ENCODE data around the gene POU4F3.
A peak's percentile ranks its signal among the peaks of the same experiment; 100 is the strongest.

POU4F3 gene

DNA sequence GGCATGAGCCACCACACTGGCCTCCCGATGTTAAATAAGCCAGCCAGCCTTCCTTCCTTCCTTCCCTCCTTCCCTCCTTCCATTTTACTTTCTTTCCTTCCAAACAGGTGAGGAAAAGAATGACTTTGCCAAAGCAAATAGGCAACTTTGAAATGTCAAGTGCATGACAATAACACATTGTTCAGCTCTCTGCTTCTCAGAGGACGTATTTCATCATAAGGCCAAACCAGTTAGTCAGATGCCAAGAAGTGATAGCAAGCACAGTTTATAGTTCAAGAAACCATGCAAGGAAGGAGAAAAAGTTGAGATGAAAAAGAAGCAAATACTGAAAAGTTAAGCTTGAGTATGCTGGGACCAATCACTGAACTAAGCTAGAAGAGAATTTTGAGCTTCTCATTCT lies 29.5 kb downstream of the POU4F3 start:
- DNase-seq (ENCODE audit: low spot score): no peak
- TF ChIP-seq CTCF (IDR thresholded peaks at IDR 0.05; ENCODE audit: extremely low read depth, missing control alignments): no peak

DNA sequence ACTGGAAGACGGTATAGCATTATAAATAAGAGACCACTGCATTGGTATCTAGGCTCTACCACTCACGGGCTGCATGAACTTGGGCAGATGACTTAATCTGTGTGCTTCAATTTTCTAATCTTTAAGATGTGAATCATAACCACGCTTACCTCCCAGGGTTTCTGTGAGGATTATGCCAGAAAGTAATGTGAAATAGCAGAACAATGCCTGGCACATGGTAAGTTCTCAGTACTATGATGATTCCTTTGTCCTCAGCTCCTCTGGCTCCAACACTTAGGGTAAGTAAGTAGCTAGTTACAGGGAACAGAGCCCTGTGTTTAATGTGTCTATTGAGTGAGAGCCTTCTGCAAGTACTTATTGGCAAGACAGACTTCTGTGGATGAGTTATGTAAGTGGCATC lies 31.1 kb downstream of the POU4F3 start:
- TF ChIP-seq CTCF (IDR thresholded peaks at IDR 0.05; ENCODE audit: extremely low read depth, missing control alignments): no peak
- DNase-seq (ENCODE audit: low spot score): no peak

GRCh38 chr5:146376821-146377220 lies 38.2 kb downstream of the POU4F3 start:
- no peak for DNase-seq (ENCODE audit: low spot score)
- no peak for TF ChIP-seq CTCF (IDR thresholded peaks at IDR 0.05; ENCODE audit: extremely low read depth, missing control alignments)

- DNase-seq (ENCODE audit: low spot score): no peak
Observed at GRCh38 chr5:146378986-146379385, 40.3 kb downstream of the POU4F3 start.

DNA sequence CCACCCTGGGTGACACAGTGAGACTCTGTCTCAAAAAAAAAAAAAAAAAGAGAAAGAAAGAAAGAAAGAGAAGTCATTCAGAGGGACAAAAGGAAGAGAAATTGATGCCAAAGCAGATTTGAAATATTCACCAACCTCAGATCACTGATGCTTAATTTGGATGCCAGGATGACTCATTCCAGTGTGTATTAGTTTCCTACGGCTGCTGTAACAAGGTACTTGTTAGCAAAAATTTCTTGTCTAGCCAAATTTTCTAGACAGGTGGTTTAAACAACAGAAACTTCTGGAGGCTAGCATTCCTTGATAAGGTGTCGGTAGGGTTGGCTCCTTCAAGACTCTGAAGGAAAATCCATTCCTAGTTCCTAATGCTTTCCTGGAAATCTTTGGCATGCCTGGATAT lies 42.1 kb downstream of the POU4F3 start:
- DNase-seq (ENCODE audit: low spot score): no peak
- TF ChIP-seq CTCF (IDR thresholded peaks at IDR 0.05; ENCODE audit: extremely low read depth, missing control alignments): no peak

More at GRCh38 chr5:146378986-146379385, 40.3 kb downstream of the POU4F3 start:
- TF ChIP-seq CTCF (IDR thresholded peaks at IDR 0.05; ENCODE audit: extremely low read depth, missing control alignments): no peak

DNA sequence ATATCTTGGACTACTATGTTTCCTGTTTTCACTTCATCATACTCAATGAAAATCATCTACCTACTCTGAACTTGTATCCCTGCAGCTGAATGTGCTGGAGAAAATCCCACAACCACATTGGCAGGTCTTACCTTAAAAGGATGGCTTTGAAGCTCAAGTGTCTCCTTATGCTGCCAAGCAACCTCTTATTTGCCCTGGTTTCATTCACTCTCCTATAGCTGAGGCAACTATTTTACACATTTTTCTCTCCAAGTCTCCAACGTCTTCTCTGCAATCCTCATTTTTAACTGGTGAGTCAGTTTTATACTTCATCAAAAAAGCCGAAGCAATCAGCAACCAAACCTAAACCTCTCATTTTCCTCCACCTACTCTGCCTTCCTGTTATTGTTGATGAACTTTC lies 49.7 kb downstream of the POU4F3 start:
- no peak for TF ChIP-seq CTCF (IDR thresholded peaks at IDR 0.05; ENCODE audit: extremely low read depth, missing control alignments)
- DNase-seq (ENCODE audit: low spot score): no peak

DNA sequence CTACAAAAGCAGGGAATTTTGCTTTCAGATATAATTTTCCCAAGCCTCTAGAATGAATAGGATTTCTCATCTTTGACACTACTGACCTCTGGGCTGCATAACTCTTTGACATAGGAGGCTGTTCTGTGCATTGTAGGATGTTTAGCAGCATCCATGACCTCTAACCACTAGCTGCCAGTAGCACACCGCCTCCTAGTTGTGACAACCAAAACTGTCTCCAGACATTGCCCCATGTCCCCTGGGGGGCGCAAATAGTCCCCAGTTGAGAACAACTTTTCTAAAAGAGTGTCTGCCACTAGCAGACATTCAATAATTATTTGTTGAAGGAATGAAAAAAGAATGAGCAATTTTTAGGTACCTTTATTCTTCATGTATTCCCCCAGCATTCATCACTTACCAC lies 51.8 kb downstream of the POU4F3 start:
- no peak for DNase-seq (ENCODE audit: low spot score)
- peak; percentile 28 for TF ChIP-seq CTCF (IDR thresholded peaks at IDR 0.05; ENCODE audit: extremely low read depth, missing control alignments)

Measured in GM20000 (cell line).